Activated CD4-positive, alpha-beta T cell treated with anti-CD3 and anti-CD28 coated beads for 1 hour (primary cell): ENCODE data around the gene IRGQ.
"Not testable (repeated sequence)": the region's sequence is repeated elsewhere in the genome, so short reads cannot be mapped to it uniquely, and the experiment has no call there.

Experiments
- DNase-seq: peaks from one replicate; pipeline ENCODE4 v3.0.0-alpha.2; 2020

IRGQ gene

GRCh38 chr19:43624933-43625332 lies 29.0 kb upstream of the IRGQ start:
- peak; percentile 73 for DNase-seq

GRCh38 chr19:43623889-43624670 lies 28.1 kb upstream of the IRGQ start:
- no peak for DNase-seq

- no peak for DNase-seq
Measured at GRCh38 chr19:43622956-43623355, 27.0 kb upstream of the IRGQ start.

GRCh38 chr19:43622070-43622469 lies 26.1 kb upstream of the IRGQ start:
- no peak for DNase-seq

GRCh38 chr19:43620061-43621001 lies 24.4 kb upstream of the IRGQ start:
- peak; percentile 77 for DNase-seq

GRCh38 chr19:43619262-43620060 lies 23.5 kb upstream of the IRGQ start, which contains the start of gene ZNF428:
ZNF428 (minus strand) TSS chr19:43619629; CDS start chr19:43614304, 5,325 bp downstream.
- DNase-seq = peak; percentile 78

GRCh38 chr19:43618921-43619261 lies 23.0 kb upstream of the IRGQ start:
- DNase-seq = no peak

- no peak for DNase-seq
Measured at GRCh38 chr19:43616954-43617353, 21.0 kb upstream of the IRGQ start.

- no peak for DNase-seq
Measured at GRCh38 chr19:43616306-43616705, 20.4 kb upstream of the IRGQ start.

- no peak for DNase-seq
Measured at GRCh38 chr19:43612374-43612773, 16.4 kb upstream of the IRGQ start.

- no peak for DNase-seq
Measured at GRCh38 chr19:43611788-43612187, 15.9 kb upstream of the IRGQ start, which contains the start of gene SRRM5. SRRM5 (plus strand) TSS chr19:43612088; CDS start chr19:43612122, 34 bp downstream.

- no peak for DNase-seq
Measured at GRCh38 chr19:43610493-43610892, 14.6 kb upstream of the IRGQ start.

GRCh38 chr19:43609872-43610271 lies 13.9 kb upstream of the IRGQ start:
- no peak for DNase-seq

- DNase-seq = no peak
Measured at GRCh38 chr19:43607238-43608205, 11.6 kb upstream of the IRGQ start.

GRCh38 chr19:43606569-43607229 lies 10.8 kb upstream of the IRGQ start:
- DNase-seq = no peak

- no peak for DNase-seq
Measured at GRCh38 chr19:43605875-43606568, 10.1 kb upstream of the IRGQ start.

GRCh38 chr19:43600326-43600725 lies 4.4 kb upstream of the IRGQ start:
- not testable (repeated sequence) for DNase-seq

- DNase-seq = no peak
Measured at GRCh38 chr19:43599635-43600295, 3.8 kb upstream of the IRGQ start.

GRCh38 chr19:43598445-43599240 lies 2.7 kb upstream of the IRGQ start:
- DNase-seq = no peak
